ENCODE data around the gene UCHL1. TPM values are rescaled to one million over a fixed set of nuclear protein-coding genes. Genes with fewer than 3 reads are reported as not detected.
A peak's percentile ranks its signal among the peaks of the same experiment; 100 is the strongest.

The UCHL1 gene
- total and polyA plus RNA-seq, 2 of the 13 experiments (the other 11 are each of a cell fraction or from before 2014, with no cell fraction given): not detected

DNA sequence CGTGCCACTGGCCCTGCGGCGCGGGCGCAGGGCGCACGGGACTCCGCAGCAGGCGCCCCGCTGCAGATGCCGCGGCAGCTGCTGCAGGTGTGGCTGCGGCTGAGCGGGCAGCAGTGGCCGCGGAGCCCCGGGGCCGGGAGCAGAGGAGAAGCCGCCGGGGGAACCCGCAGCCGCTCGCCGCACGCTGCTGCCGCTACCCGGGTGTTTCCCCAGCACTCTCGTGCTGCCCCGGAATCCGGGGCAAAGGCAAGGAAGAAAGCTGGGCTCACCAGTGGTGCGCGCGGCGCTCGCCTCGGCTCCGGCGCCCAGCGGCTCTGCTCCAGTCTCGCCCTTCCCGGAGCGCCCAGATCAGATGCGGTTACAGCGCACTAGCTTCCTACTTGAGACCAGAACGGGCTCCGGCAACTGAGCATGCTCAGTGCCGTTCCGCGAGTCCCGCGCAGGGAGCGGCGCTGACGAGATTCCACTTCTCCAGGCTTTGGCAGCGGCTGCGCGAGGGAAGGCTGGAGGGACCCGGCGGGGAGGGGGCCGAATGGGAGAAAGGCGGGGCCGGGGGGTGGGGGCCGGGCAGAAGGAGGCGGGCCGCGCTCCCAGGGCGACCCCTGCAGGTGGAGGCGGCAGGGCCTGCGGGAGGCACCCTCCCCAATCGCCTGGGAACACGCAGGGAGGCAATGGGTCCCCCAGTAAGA, 42.4 kb upstream of the UCHL1 start, which contains the start of gene APBB2 (continued):
- TF ChIP-seq ARNTL (CRISPR knock-in tag; IDR thresholded peaks at IDR 0.05) (no peak), NCOA5 (CRISPR knock-in tag; IDR thresholded peaks at IDR 0.05) (no peak), SMC3 (IDR thresholded peaks at IDR 0.05; ENCODE audit: low read length) (no peak), GATA4 (IDR thresholded peaks at IDR 0.05; ENCODE audit: borderline replicate concordance, low read depth) (no peak), MAFK (conservative IDR thresholded peaks at IDR 0.05 in 1 of 2, IDR thresholded peaks at IDR 0.05 in 1 of 2; ENCODE audit: low read length in 2 of 2) (no peak), DMAP1 (CRISPR knock-in tag; IDR thresholded peaks at IDR 0.05) (peak; percentile 9; the same call in 1 of the 2 replicates), SP2 (CRISPR knock-in tag; IDR thresholded peaks at IDR 0.05) (peak; percentile 40; the same call in 1 of the 2 replicates), ZNF780A (CRISPR knock-in tag; IDR thresholded peaks at IDR 0.05) (no peak), ETV6 (CRISPR knock-in tag; conservative IDR thresholded peaks at IDR 0.05) (peak; percentile 53; the same call in 1 of the 2 replicates), HCFC1 (IDR thresholded peaks at IDR 0.05; ENCODE audit: low read depth, low read length) (peak; percentile 33; the same call in 1 of the 2 replicates), PHF21A (CRISPR knock-in tag; IDR thresholded peaks at IDR 0.05) (peak; percentile 51; the same call in 1 of the 2 replicates)
- TF ChIP-seq, protein P1, sequence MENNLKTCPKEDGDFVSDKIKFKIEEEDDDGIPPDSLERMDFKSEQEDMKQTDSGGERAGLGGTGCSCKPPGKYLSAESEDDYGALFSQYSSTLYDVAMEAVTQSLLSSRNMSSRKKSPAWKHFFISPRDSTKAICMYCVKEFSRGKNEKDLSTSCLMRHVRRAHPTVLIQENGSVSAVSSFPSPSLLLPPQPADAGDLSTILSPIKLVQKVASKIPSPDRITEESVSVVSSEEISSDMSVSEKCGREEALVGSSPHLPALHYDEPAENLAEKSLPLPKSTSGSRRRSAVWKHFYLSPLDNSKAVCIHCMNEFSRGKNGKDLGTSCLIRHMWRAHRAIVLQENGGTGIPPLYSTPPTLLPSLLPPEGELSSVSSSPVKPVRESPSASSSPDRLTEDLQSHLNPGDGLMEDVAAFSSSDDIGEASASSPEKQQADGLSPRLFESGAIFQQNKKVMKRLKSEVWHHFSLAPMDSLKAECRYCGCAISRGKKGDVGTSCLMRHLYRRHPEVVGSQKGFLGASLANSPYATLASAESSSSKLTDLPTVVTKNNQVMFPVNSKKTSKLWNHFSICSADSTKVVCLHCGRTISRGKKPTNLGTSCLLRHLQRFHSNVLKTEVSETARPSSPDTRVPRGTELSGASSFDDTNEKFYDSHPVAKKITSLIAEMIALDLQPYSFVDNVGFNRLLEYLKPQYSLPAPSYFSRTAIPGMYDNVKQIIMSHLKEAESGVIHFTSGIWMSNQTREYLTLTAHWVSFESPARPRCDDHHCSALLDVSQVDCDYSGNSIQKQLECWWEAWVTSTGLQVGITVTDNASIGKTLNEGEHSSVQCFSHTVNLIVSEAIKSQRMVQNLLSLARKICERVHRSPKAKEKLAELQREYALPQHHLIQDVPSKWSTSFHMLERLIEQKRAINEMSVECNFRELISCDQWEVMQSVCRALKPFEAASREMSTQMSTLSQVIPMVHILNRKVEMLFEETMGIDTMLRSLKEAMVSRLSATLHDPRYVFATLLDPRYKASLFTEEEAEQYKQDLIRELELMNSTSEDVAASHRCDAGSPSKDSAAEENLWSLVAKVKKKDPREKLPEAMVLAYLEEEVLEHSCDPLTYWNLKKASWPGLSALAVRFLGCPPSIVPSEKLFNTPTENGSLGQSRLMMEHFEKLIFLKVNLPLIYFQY (CRISPR knock-in tag; IDR thresholded peaks at IDR 0.05; ENCODE audit: borderline replicate concordance): 0 out of 2 replicates have a peak, but pooled peaks have one; percentile 16
- TF ChIP-seq, protein P2, sequence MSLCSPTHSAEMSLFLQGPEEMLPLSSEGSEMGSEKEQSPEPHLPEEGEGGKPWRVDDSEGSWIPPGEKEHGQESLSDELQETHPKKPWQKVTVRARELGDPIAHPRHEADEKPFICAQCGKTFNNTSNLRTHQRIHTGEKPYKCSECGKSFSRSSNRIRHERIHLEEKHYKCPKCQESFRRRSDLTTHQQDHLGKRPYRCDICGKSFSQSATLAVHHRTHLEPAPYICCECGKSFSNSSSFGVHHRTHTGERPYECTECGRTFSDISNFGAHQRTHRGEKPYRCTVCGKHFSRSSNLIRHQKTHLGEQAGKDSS (CRISPR knock-in tag; IDR thresholded peaks at IDR 0.05; ENCODE audit: borderline replicate concordance, low read depth): peak; percentile 39; the same call in 1 of the 2 replicates
- TF ChIP-seq, protein P3, sequence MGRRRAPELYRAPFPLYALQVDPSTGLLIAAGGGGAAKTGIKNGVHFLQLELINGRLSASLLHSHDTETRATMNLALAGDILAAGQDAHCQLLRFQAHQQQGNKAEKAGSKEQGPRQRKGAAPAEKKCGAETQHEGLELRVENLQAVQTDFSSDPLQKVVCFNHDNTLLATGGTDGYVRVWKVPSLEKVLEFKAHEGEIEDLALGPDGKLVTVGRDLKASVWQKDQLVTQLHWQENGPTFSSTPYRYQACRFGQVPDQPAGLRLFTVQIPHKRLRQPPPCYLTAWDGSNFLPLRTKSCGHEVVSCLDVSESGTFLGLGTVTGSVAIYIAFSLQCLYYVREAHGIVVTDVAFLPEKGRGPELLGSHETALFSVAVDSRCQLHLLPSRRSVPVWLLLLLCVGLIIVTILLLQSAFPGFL (CRISPR knock-in tag; IDR thresholded peaks at IDR 0.05): no peak
- TF ChIP-seq, protein P4, sequence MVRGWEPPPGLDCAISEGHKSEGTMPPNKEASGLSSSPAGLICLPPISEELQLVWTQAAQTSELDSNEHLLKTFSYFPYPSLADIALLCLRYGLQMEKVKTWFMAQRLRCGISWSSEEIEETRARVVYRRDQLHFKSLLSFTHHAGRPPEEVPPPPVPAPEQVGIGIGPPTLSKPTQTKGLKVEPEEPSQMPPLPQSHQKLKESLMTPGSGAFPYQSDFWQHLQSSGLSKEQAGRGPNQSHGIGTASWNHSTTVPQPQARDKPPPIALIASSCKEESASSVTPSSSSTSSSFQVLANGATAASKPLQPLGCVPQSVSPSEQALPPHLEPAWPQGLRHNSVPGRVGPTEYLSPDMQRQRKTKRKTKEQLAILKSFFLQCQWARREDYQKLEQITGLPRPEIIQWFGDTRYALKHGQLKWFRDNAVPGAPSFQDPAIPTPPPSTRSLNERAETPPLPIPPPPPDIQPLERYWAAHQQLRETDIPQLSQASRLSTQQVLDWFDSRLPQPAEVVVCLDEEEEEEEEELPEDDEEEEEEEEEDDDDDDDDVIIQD (CRISPR knock-in tag; IDR thresholded peaks at IDR 0.05; ENCODE audit: low read depth): peak; percentile 67
- TF ChIP-seq, protein P5, sequence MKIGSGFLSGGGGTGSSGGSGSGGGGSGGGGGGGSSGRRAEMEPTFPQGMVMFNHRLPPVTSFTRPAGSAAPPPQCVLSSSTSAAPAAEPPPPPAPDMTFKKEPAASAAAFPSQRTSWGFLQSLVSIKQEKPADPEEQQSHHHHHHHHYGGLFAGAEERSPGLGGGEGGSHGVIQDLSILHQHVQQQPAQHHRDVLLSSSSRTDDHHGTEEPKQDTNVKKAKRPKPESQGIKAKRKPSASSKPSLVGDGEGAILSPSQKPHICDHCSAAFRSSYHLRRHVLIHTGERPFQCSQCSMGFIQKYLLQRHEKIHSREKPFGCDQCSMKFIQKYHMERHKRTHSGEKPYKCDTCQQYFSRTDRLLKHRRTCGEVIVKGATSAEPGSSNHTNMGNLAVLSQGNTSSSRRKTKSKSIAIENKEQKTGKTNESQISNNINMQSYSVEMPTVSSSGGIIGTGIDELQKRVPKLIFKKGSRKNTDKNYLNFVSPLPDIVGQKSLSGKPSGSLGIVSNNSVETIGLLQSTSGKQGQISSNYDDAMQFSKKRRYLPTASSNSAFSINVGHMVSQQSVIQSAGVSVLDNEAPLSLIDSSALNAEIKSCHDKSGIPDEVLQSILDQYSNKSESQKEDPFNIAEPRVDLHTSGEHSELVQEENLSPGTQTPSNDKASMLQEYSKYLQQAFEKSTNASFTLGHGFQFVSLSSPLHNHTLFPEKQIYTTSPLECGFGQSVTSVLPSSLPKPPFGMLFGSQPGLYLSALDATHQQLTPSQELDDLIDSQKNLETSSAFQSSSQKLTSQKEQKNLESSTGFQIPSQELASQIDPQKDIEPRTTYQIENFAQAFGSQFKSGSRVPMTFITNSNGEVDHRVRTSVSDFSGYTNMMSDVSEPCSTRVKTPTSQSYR (CRISPR knock-in tag; IDR thresholded peaks at IDR 0.05; ENCODE audit: borderline replicate concordance): peak; percentile 42; the same call in 1 of the 2 replicates
- TF ChIP-seq, protein P6, sequence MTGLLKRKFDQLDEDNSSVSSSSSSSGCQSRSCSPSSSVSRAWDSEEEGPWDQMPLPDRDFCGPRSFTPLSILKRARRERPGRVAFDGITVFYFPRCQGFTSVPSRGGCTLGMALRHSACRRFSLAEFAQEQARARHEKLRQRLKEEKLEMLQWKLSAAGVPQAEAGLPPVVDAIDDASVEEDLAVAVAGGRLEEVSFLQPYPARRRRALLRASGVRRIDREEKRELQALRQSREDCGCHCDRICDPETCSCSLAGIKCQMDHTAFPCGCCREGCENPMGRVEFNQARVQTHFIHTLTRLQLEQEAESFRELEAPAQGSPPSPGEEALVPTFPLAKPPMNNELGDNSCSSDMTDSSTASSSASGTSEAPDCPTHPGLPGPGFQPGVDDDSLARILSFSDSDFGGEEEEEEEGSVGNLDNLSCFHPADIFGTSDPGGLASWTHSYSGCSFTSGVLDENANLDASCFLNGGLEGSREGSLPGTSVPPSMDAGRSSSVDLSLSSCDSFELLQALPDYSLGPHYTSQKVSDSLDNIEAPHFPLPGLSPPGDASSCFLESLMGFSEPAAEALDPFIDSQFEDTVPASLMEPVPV (CRISPR knock-in tag; IDR thresholded peaks at IDR 0.05): no peak
